Lower leg skin (tissue), 3 donors: Measurements from ENCODE around the gene ARIH1.

ENCODE experiments used
- POLR2A ChIP-seq, 2 donors: fragments of 450-650 bp; IDR thresholded peaks; one replicate each; pipeline ENCODE4 v1.6.1; 2016 to 2017; ENCODE audit warnings: antibody characterized with exemption in 2 of 2, mild to moderate bottlenecking in 1 of 2, moderate library complexity in 1 of 2
- TF ChIP-seq, protein P1 (sequence below), 3 donors: fragments of 450-650 bp; IDR thresholded peaks; one replicate each; pipeline ENCODE4 v1.5.1; 2016; ENCODE audit warnings: antibody characterized with exemption in 3 of 3, mild to moderate bottlenecking in 3 of 3, moderate library complexity in 2 of 3

DNA sequence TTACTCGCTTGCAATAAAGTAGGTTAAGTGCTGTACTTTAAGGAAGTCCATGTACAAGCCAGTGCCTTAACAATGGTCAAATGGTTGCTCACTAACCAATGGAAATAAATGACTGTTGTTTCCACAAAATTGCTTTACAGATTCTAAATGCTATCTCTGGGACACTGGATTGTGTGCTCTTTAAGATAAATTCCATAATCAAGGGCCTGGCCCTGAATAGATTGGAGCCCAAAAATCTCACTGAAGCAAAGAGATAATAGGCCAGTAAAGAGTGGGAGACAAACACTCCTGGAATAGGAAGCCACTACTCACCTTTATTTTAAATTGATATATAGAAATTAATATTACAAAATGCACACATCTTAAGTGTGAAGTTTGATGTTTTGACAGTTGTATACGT, 118.0 kb downstream of the ARIH1 start:
- TF ChIP-seq, protein P1, sequence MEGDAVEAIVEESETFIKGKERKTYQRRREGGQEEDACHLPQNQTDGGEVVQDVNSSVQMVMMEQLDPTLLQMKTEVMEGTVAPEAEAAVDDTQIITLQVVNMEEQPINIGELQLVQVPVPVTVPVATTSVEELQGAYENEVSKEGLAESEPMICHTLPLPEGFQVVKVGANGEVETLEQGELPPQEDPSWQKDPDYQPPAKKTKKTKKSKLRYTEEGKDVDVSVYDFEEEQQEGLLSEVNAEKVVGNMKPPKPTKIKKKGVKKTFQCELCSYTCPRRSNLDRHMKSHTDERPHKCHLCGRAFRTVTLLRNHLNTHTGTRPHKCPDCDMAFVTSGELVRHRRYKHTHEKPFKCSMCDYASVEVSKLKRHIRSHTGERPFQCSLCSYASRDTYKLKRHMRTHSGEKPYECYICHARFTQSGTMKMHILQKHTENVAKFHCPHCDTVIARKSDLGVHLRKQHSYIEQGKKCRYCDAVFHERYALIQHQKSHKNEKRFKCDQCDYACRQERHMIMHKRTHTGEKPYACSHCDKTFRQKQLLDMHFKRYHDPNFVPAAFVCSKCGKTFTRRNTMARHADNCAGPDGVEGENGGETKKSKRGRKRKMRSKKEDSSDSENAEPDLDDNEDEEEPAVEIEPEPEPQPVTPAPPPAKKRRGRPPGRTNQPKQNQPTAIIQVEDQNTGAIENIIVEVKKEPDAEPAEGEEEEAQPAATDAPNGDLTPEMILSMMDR (IDR thresholded peaks at IDR 0.05) = no peak
- no peak for TF ChIP-seq POLR2A (IDR thresholded peaks at IDR 0.05)
